ENCODE measurements around the gene AP2M1. TPM values are rescaled to one million over a fixed set of nuclear protein-coding genes. Genes with fewer than 3 reads are reported as not detected.
"Not testable (repeated sequence)": the region's sequence is repeated elsewhere in the genome, so short reads cannot be mapped to it uniquely, and the experiment has no call there.

Gene AP2M1
- total RNA-seq, 1 donor from 2014 or later, result 379 TPM

- peak in 1 of 2 donors; percentile 39 for DNase-seq (ENCODE audit: low read depth in 2 of 2)
Measured at GRCh38 chr3:184156522-184156955, 18.1 kb upstream of the AP2M1 start.

- DNase-seq (ENCODE audit: low read depth in 2 of 2), result no peak
Measured at GRCh38 chr3:184157206-184157605, 17.4 kb upstream of the AP2M1 start.

- no peak for DNase-seq (ENCODE audit: low read depth in 2 of 2)
Measured at GRCh38 chr3:184158404-184158803, 16.3 kb upstream of the AP2M1 start.

- DNase-seq (ENCODE audit: low read depth in 2 of 2), result peak in 1 of 2 donors; percentile 25
Measured at GRCh38 chr3:184160456-184160855, 14.2 kb upstream of the AP2M1 start.

GRCh38 chr3:184162571-184163070 lies 12.0 kb upstream of the AP2M1 start:
- not testable (repeated sequence) for DNase-seq (ENCODE audit: low read depth in 2 of 2)

GRCh38 chr3:184164648-184165330 lies 9.9 kb upstream of the AP2M1 start:
- DNase-seq (ENCODE audit: low read depth in 2 of 2), result no peak

GRCh38 chr3:184165543-184165942 lies 9.1 kb upstream of the AP2M1 start:
- DNase-seq (ENCODE audit: low read depth in 2 of 2), result no peak

GRCh38 chr3:184166671-184167070 lies 8.0 kb upstream of the AP2M1 start:
- DNase-seq (ENCODE audit: low read depth in 2 of 2), result no peak

- no peak for DNase-seq (ENCODE audit: low read depth in 2 of 2)
Measured at GRCh38 chr3:184167786-184168185, 6.9 kb upstream of the AP2M1 start.

- DNase-seq (ENCODE audit: low read depth in 2 of 2), result no peak
Measured at GRCh38 chr3:184168363-184169120, 6.1 kb upstream of the AP2M1 start.

- DNase-seq (ENCODE audit: low read depth in 2 of 2), result no peak
Measured at GRCh38 chr3:184169896-184170875, 4.5 kb upstream of the AP2M1 start.

- no peak for DNase-seq (ENCODE audit: low read depth in 2 of 2)
Measured at GRCh38 chr3:184171562-184171961, 3.1 kb upstream of the AP2M1 start.

- DNase-seq (ENCODE audit: low read depth in 2 of 2), result peak in 1 of 2 donors; percentile 47
Measured at GRCh38 chr3:184172681-184173373, 1.8 kb upstream of the AP2M1 start.

GRCh38 chr3:184173374-184173722 lies 1.3 kb upstream of the AP2M1 start:
- no peak for DNase-seq (ENCODE audit: low read depth in 2 of 2)

GRCh38 chr3:184174284-184174645 lies 390 bp upstream of the AP2M1 start:
- no peak for DNase-seq (ENCODE audit: low read depth in 2 of 2)

GRCh38 chr3:184175506-184175905 lies 851 bp downstream of the AP2M1 start:
- no peak for DNase-seq (ENCODE audit: low read depth in 2 of 2)

- DNase-seq (ENCODE audit: low read depth in 2 of 2), result no peak
Measured at GRCh38 chr3:184175981-184176376, 1.3 kb downstream of the AP2M1 start.

GRCh38 chr3:184176377-184177330 lies 2.0 kb downstream of the AP2M1 start:
- DNase-seq (ENCODE audit: low read depth in 2 of 2), result peak; percentile 73 to 91

GRCh38 chr3:184177331-184177731 lies 2.7 kb downstream of the AP2M1 start:
- no peak for DNase-seq (ENCODE audit: low read depth in 2 of 2)

GRCh38 chr3:184177767-184178306 lies 3.2 kb downstream of the AP2M1 start:
- DNase-seq (ENCODE audit: low read depth in 2 of 2), result no peak

Data from dermis microvascular lymphatic vessel endothelial cell (primary cell).